RCC 7860 (cell line): ENCODE measurements around the gene TSNAX.
"Not testable (repeated sequence)": the region's sequence is repeated elsewhere in the genome, so short reads cannot be mapped to it uniquely, and the experiment has no call there.

Experiments used
- DNase-seq: peaks from one replicate; pipeline ENCODE4 v3.0.0-alpha.2; 2015; ENCODE audit warnings: low spot score
- FAIRE-seq: peaks from 2 replicates; lab custom pipeline; 2012; peaks lifted over from hg19 to GRCh38; lab: Jason Lieb, UNC

TSNAX gene

DNA sequence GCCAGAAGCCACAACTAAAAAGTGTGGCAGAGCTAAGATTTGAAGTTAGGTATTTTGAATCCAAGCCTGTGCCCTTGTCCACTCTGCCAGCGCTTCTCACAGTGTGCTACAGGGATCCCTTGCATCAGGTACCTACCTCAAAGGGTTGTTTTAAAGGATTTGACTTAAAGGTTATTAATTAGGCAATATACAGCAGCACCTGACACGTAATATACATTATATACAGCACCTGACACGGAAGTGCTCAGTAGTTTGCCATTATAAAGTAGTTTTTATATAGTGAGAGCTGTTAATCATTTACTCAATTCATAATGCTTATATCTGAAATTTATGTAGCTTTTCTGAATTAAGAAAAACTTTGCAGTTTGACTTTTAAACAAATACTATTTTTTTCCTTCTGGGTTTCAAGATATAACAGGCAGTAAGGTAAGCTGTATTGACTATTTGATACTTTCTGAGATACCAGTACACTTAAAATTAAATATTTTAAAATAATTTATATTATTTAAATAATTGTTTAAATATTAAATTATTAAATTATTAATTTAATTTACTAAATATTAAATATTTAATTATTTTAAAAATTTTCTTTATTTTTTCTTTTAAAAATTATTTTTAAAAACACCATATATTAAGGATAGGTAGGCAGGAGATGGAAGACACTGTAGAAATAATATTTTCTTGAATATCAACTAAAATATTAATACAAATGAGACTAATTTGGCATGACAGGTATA, 33.3 kb downstream of the TSNAX start:
- FAIRE-seq (peak; percentile 94), DNase-seq (no peak)

- FAIRE-seq = peak; percentile 22
- no peak for DNase-seq
Observed at GRCh38 chr1:231563247-231563646, 34.8 kb downstream of the TSNAX start.

DNA sequence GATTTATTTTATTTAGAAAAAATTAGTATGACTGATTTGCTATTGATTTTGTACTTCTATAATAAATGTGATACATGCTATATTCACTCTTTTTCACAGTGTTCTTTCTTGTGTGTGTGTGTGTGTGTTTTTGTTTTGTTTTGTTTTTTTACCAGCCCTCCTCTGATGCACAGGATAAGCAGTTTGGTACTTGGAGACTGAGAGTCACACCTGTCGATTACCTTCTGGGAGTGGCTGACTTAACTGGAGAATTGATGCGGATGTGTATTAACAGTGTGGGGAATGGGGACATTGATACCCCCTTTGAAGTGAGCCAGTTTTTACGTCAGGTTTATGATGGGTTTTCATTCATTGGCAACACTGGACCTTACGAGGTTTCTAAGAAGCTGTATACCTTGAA, 35.9 kb downstream of the TSNAX start:
- no peak for FAIRE-seq
- DNase-seq = no peak

DNA sequence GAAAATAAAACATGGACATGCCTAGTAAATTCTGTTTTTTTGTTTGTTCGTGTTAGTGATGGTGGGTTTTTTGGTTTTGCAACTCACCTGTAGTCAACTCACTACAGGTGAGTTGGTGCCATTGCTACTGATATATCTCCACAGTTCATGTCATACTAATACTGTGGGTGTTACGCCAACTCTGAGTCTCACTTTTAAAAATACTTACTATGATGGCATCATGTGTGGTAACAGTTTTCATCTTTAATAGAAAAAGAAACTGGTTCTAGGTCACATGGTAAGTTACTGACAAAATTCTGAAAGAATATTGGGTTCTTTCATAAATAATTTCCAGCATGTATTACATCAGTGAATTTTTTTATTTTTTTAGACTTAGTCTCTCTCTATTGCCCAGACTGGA, 38.0 kb downstream of the TSNAX start:
- DNase-seq (no peak), FAIRE-seq (no peak)

DNA sequence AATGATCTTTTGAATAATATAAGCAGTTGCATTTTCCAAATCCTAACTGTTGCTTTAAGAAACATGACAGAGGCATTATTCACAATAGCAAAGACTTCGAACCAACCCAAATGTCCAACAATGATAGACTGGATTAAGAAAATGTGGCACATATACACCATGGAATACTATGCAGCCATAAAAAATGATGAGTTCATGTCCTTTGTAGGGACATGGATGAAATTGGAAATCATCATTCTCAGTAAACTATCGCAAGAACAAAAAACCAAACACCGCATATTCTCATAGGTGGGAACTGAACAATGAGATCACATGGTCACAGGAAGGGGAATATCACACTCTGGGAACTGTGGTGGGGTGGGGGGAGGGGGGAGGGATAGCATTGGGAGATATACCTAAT, 41.8 kb downstream of the TSNAX start:
- DNase-seq, FAIRE-seq: not testable (repeated sequence)

DNA sequence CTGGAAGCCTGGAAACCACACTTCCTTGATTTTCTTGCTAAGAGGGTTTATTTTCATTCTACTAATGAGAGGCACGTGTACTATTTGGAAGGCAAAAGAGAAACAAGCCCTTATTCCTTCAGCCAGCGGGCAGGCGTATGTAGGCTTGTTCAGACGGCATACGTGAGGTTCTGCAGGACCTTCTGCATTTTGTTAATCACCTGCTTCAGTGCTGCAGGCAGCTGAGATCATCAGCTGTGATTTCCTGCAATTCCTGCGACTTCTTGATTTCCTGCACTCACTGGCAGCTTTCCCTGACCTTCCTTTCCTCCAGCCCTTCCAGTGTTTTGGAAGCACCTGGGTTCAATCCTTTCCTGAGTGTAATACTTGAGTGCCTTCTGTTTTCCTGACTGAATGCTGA, 43.4 kb downstream of the TSNAX start:
- DNase-seq (no peak), FAIRE-seq (no peak)

- FAIRE-seq (no peak), DNase-seq (no peak)
Observed at GRCh38 chr1:231575472-231575871, 47.0 kb downstream of the TSNAX start.

DNA sequence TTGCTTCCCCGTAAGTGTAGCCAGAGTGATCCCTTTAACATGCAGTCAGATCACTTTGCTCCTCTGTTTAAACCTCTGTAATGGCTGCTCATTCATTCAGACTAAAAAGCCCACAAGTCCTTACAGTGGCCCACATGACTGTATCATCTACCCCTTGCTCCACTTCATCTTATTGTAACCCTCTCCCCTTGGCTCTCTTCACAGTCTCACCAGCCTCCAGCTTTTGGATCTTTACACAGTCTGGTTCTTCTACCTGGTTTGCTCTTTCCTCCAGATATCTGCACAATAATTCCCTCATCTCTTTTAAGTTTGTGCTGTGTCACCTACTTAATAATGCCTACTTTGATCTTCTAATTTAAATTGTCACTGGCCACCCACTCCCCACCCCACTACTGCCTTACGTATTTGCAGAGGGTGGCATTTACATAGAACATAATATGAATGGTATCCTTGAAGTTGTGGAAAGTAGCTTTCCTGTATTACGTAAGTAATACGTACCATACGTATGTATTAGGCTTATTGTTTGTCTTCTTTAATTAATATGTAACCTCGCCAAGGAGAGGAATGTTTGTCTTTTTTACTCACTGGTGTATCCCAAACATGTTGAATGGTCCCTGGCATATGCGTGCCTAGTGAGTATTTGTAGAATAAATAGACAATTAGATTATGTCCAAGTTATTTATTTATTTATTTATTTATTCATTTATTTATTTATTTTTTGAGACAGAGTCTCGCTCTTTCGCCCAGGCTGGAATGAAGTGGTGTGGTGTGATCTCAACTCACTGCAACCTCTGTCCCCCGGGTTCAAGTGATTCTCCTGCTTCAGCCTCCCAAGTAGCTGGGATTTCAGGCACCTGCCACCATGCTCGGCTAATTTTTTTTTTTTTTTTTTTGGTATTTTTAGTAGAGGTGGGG, 48.6 kb downstream of the TSNAX start:
- no peak for DNase-seq

DNA sequence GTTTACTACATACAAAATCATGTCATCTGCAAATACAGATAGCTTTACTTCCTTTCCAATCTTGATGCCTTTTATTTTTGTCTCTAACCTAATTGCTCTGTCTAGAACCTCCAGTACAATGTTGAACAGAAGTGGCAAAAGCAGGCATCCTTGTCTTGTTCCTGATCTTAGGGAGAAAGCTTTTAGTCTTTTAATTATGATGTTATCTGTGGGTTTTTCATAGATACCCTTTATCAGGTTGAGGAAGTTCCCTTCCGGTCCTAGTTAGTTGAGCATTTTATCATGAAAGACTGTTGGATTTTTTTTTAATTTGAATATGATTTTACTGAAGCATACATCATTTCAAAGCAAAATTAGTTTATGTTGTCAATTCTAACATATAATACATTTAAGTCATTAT, 52.4 kb downstream of the TSNAX start:
- DNase-seq (no peak), FAIRE-seq (no peak)

More for the DNA sequence above, 48.6 kb downstream of the TSNAX start:
- FAIRE-seq = no peak

- no peak for FAIRE-seq
- no peak for DNase-seq
Observed at GRCh38 chr1:231581859-231582258, 53.4 kb downstream of the TSNAX start.

- FAIRE-seq (no peak), DNase-seq (no peak)
Observed at GRCh38 chr1:231583376-231583775, 54.9 kb downstream of the TSNAX start.

- peak; percentile 72 for FAIRE-seq
Observed at GRCh38 chr1:231584117-231584516, 55.6 kb downstream of the TSNAX start.

DNA sequence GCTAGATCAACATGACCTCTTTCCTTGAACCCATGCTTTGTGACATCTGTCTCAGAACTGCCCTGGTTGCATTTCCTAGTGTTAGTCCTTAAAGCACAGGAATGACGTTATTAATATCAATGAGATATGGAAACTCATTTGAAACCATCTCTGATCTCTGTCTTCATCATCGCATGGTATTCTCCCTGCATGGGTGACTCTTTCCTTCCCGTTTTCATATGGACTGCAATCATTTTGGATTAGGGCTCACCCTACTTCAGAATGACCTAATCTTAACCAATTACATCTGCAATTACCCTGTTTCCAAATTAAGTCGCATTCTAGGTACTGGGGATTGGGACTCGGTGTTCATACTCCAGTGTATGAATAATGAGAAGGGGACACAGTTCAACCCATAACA, 56.5 kb downstream of the TSNAX start:
- DNase-seq = no peak
- no peak for FAIRE-seq

More at GRCh38 chr1:231584117-231584516, 55.6 kb downstream of the TSNAX start:
- peak; percentile 76 for DNase-seq

DNA sequence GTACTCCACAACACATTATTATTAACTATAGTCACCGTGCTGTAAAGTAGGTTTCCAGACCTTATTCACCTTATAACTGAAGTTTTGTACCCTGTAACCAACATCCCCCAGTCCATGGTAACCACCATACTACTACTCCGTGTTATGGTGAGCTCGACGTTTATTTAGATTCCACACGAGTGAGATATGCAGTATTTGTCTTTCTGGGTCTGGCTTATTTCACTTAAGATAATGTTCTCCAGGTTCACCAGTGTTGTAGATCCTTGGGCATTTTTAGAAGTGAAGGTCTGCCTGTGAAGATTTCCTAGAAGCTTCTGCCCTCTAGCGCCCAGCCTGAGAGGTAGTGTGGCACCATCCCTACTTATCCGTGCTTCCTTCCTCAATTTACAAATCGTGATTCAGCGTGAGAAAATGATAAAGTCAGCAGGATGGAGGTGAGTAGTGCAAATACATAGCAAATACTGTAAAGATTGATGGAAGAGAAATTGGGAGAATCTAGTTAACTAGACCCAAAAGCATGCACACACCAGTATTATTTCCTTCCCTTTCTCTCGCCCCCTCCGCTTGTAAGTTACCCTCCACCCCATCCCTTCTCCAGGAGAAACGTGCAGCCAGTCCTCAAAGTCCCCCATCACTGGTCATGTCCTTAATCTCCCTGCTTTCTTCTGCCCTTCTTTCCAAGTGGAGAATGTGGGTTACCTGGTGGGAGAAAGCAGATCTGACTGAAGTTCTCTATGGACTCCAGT, 62.2 kb downstream of the TSNAX start:
- FAIRE-seq = peak; percentile 66
- DNase-seq = peak; percentile 59

DNA sequence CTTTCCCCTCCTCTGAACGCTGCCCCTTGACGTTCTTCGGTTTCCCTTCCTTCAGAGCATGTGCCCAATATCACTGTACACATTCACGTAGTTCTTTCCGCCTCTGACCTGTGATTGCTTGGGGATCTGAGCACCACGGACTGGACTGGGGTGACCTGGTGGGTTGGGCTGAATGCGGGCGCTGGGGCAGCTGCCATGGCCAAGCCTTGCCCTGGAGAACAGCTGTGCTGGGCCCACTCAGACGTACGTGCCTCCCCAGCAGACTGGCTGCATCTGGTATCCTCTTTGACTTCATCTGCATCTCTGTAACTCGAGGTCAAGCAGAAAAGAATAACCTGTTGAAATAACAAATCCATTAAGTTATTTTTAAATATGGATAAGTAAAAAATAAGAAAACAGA, 63.0 kb downstream of the TSNAX start:
- no peak for FAIRE-seq
- DNase-seq = no peak

- FAIRE-seq (no peak), DNase-seq (no peak)
Observed at GRCh38 chr1:231592809-231593208, 64.3 kb downstream of the TSNAX start.

GRCh38 chr1:231593264-231593663, 64.8 kb downstream of the TSNAX start:
- not testable (repeated sequence) for DNase-seq, FAIRE-seq

- DNase-seq (no peak), FAIRE-seq (no peak)
Observed at GRCh38 chr1:231594123-231594522, 65.7 kb downstream of the TSNAX start.

GRCh38 chr1:231594749-231595148, 66.3 kb downstream of the TSNAX start:
- DNase-seq = no peak
- no peak for FAIRE-seq

DNA sequence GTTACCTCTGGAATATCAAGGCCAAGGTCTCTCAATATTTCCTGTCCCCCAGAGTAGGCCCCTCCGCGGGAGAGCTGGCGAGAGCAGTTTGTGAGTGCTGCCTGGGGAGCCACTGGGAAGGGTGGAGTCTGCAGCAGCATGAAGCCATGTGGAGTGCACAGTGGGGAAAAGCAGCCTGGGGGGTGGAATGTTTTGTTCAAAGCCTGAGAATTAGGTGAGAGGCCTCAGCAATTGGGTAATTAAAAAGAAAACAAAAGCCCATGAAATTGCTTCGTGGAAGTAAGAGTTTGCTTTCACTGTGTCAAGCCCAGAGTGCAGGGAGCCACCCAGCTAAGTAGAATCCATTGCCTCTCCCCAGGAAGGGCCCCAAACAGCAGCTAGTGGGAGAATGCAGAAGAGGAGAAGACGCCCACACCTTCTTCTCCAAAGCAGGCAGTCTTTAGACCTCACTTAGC, 67.9 kb downstream of the TSNAX start:
- FAIRE-seq (no peak), DNase-seq (no peak)

DNA sequence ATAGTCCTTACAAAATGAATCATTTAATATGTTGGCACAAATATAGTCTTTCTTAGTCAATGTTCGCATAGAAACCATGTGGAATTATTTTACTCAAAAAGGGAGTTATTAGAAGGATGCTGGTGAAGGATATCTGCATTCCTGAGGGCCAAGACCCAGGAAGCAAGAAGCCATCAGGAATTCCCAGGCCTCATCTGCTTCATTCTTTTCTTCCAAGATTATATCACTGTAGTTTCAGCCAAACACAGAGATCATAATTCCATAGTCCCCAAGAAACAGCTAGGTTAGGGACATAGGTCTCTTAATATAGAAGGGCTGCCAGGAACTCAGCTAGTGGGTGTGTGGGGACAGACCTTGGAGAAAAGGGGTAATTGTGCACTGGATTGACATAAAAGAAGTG, 69.5 kb downstream of the TSNAX start:
- FAIRE-seq = no peak
- no peak for DNase-seq
